Sigmoid colon (tissue), 4 donors: ENCODE measurements around the gene RSPRY1.

Source experiments
- EP300 ChIP-seq, 4 donors: sonication (generic); formaldehyde crosslinking; IDR thresholded peaks; one replicate each; pipeline ENCODE4 v1.6.1; 2017; ENCODE audit warnings: antibody characterized with exemption in 4 of 4
- TF ChIP-seq, protein P1 (sequence below), 4 experiments: fragments of 450-650 bp in 3 of 4; fragments of 200-600 bp in 1 of 4; IDR thresholded peaks; one replicate each; pipeline ENCODE4 v1.5.1; 2016 to 2019; ENCODE audit warnings: antibody characterized with exemption in 4 of 4, mild to moderate bottlenecking in 3 of 4, moderate library complexity in 2 of 4

DNA sequence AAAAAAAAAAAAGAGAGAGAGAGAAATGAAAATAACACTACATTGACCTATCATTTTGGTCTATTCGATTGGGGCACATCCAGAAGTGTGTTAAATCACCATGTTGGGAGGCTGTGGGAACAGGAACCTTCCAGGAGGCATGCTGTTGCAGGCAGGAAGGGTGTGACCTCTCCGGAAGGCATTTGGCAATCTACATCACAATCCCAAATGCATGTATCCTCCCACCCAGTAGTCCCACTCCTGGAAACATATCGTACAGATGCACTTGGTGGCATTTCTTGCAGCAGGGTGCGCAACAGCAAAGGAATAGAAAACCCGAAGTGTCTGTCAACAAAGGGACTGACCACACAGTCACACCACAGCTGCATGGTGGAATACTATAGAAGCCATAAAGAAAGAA lies 90.5 kb downstream of the RSPRY1 start:
- TF ChIP-seq EP300 (IDR thresholded peaks at IDR 0.05), result no peak
- TF ChIP-seq, protein P1, sequence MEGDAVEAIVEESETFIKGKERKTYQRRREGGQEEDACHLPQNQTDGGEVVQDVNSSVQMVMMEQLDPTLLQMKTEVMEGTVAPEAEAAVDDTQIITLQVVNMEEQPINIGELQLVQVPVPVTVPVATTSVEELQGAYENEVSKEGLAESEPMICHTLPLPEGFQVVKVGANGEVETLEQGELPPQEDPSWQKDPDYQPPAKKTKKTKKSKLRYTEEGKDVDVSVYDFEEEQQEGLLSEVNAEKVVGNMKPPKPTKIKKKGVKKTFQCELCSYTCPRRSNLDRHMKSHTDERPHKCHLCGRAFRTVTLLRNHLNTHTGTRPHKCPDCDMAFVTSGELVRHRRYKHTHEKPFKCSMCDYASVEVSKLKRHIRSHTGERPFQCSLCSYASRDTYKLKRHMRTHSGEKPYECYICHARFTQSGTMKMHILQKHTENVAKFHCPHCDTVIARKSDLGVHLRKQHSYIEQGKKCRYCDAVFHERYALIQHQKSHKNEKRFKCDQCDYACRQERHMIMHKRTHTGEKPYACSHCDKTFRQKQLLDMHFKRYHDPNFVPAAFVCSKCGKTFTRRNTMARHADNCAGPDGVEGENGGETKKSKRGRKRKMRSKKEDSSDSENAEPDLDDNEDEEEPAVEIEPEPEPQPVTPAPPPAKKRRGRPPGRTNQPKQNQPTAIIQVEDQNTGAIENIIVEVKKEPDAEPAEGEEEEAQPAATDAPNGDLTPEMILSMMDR (IDR thresholded peaks at IDR 0.05), result no peak
